ENCODE data around the gene IL2RG.

IL2RG gene

DNA sequence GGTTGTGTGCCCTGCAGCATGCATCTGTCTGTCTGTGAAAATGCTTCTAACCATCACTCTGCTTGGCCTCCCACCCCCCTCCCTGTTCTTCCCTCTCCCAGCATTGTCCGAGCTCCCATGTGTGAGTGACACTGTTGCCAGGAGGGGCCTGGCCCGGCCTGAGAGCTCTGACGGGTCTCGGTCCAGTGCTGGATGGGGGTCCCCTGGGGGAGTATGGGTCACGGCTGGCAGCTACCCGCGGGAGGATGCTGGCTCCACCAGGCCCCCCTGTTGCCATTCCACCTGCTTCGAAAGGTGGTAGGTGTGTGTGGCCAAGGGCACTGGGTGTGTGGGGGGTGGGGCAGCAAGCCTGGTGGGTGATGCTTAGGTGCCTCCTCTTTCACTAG lies 36.9 kb upstream of the IL2RG start:
- DNase-seq (ENCODE audit: low spot score) = no peak
- TF ChIP-seq, protein P1, sequence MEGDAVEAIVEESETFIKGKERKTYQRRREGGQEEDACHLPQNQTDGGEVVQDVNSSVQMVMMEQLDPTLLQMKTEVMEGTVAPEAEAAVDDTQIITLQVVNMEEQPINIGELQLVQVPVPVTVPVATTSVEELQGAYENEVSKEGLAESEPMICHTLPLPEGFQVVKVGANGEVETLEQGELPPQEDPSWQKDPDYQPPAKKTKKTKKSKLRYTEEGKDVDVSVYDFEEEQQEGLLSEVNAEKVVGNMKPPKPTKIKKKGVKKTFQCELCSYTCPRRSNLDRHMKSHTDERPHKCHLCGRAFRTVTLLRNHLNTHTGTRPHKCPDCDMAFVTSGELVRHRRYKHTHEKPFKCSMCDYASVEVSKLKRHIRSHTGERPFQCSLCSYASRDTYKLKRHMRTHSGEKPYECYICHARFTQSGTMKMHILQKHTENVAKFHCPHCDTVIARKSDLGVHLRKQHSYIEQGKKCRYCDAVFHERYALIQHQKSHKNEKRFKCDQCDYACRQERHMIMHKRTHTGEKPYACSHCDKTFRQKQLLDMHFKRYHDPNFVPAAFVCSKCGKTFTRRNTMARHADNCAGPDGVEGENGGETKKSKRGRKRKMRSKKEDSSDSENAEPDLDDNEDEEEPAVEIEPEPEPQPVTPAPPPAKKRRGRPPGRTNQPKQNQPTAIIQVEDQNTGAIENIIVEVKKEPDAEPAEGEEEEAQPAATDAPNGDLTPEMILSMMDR (IDR thresholded peaks at IDR 0.05; ENCODE audit: extremely low read depth, missing control alignments) = no peak

GRCh38 chrX:71147496-71148277 lies 36.3 kb upstream of the IL2RG start:
- TF ChIP-seq, protein P1 (IDR thresholded peaks at IDR 0.05; ENCODE audit: extremely low read depth, missing control alignments) = no peak
- peak; percentile 17 for DNase-seq (ENCODE audit: low spot score)

- no peak for DNase-seq (ENCODE audit: low spot score)
- TF ChIP-seq, protein P1 (IDR thresholded peaks at IDR 0.05; ENCODE audit: extremely low read depth, missing control alignments) = no peak
Observed at GRCh38 chrX:71144651-71145050, 33.3 kb upstream of the IL2RG start, which contains the start of gene NLGN3. Gene NLGN3 (plus strand): TSS chrX:71144841. CDS start chrX:71147750, 2,909 bp downstream.

GRCh38 chrX:71143508-71143907 lies 32.1 kb upstream of the IL2RG start:
- no peak for DNase-seq (ENCODE audit: low spot score)
- TF ChIP-seq, protein P1 (IDR thresholded peaks at IDR 0.05; ENCODE audit: extremely low read depth, missing control alignments) = no peak

GRCh38 chrX:71140440-71140839 lies 29.1 kb upstream of the IL2RG start:
- TF ChIP-seq, protein P1 (IDR thresholded peaks at IDR 0.05; ENCODE audit: extremely low read depth, missing control alignments) = no peak
- no peak for DNase-seq (ENCODE audit: low spot score)

- TF ChIP-seq, protein P1 (IDR thresholded peaks at IDR 0.05; ENCODE audit: extremely low read depth, missing control alignments) = no peak
- no peak for DNase-seq (ENCODE audit: low spot score)
Observed at GRCh38 chrX:71131510-71131909, 20.1 kb upstream of the IL2RG start.

DNA sequence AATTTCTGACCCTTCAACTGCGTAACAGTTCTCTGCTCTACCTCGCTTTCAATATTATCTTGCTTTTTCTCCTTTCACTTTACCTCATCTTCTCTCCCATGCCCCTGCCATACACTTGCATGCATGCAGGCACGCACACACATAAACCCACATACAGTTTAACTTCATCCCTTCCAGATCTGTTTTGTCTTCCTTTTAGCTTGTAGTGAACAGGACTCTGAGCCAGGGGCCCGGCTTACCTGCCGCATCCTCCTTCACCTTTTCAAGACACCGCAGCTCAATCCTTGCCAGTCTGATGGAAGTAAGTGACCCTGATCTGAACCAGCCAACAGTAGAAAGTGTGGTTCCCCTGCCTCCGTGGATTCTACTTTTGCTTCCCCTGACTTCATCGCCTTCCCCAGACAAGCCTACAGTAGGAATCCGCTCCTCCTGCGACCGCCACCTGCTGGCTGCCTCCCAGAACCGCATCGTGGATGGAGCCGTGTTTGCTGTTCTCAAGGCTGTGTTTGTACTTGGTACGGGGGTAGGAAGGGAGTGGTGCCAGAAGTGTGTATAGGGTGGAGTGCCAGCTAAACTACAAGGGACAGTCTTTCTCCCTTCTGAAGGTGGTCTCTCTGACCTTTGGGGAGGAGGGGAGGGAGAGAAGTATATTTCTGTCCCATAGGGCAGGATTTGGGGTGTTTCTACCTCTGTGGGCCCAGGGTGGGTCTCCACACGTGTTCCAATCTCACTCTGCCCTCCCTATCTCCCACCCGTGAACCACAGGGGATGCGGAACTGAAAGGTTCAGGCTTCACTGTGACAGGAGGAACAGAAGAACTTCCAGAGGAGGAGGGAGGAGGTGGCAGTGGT lies 17.8 kb upstream of the IL2RG start:
- DNase-seq (ENCODE audit: low spot score) = peak; percentile 63
- TF ChIP-seq, protein P1 (IDR thresholded peaks at IDR 0.05; ENCODE audit: extremely low read depth, missing control alignments) = peak; percentile 58

Measured in GM20000 (cell line).